NCI-H2107 treated with DMSO at 0.1 percent for 48 hours (cell line): ENCODE data around the gene ZC3H14.
"Not testable (repeated sequence)": the region's sequence is repeated elsewhere in the genome, so short reads cannot be mapped to it uniquely, and the experiment has no call there.

Experiments
- DNase-seq: peaks from one replicate; lab custom pipeline; 2025; ENCODE audit not compliant: unreplicated experiment; lab: John Stamatoyannopoulos, UW

ZC3H14 gene

GRCh38 chr14:88562831-88563686, at the start of gene ZC3H14:
Gene ZC3H14 (plus strand): TSS chr14:88563037. CDS start chr14:88563134, 97 bp downstream.
- DNase-seq = peak; percentile 87

GRCh38 chr14:88515499-88516221, 47.2 kb upstream of the ZC3H14 start:
- DNase-seq = no peak

- DNase-seq = no peak
Measured at GRCh38 chr14:88516861-88517357, 45.9 kb upstream of the ZC3H14 start.

- no peak for DNase-seq
Measured at GRCh38 chr14:88518592-88519512, 44.0 kb upstream of the ZC3H14 start.

GRCh38 chr14:88519907-88520306, 42.9 kb upstream of the ZC3H14 start:
- no peak for DNase-seq

GRCh38 chr14:88521818-88522217, 41.0 kb upstream of the ZC3H14 start:
- DNase-seq = no peak

- DNase-seq = no peak
Measured at GRCh38 chr14:88522393-88522792, 40.4 kb upstream of the ZC3H14 start.

GRCh38 chr14:88529889-88530288, 32.9 kb upstream of the ZC3H14 start:
- DNase-seq = not testable (repeated sequence)

GRCh38 chr14:88533064-88533602, 29.7 kb upstream of the ZC3H14 start:
- DNase-seq = no peak

- no peak for DNase-seq
Measured at GRCh38 chr14:88535149-88535548, 27.7 kb upstream of the ZC3H14 start.

GRCh38 chr14:88535813-88536212, 27.0 kb upstream of the ZC3H14 start:
- DNase-seq = no peak

GRCh38 chr14:88541324-88541723, 21.5 kb upstream of the ZC3H14 start:
- DNase-seq = no peak

- no peak for DNase-seq
Measured at GRCh38 chr14:88542857-88543795, 19.7 kb upstream of the ZC3H14 start.

- no peak for DNase-seq
Measured at GRCh38 chr14:88545256-88545655, 17.6 kb upstream of the ZC3H14 start.

- no peak for DNase-seq
Measured at GRCh38 chr14:88546621-88547385, 16.0 kb upstream of the ZC3H14 start.

GRCh38 chr14:88547386-88547780, 15.5 kb upstream of the ZC3H14 start:
- no peak for DNase-seq

- no peak for DNase-seq
Measured at GRCh38 chr14:88550078-88550477, 12.8 kb upstream of the ZC3H14 start.

- DNase-seq = peak; percentile 67
Measured at GRCh38 chr14:88551094-88551870, 11.6 kb upstream of the ZC3H14 start.
